IMR-90 (cell line): ENCODE results near the gene ERMP1. TPM values are rescaled to one million over a fixed set of nuclear protein-coding genes. Genes with fewer than 3 reads are reported as not detected.

Experiments used
- ATAC-seq: fragments of 200-7000 bp; cut with Tn5 transposase; 2 replicates; pipeline ENCODE4 v1.9.1; 2020; ENCODE audit warnings: low read depth, mild to moderate bottlenecking, moderate library complexity
- BruUV-seq: library from RNA; stranded (reverse); fragments of 400-500 nt; replicated peaks from 2 replicates; lab custom pipeline; 2021; lab: Mats Ljungman, UMichigan
- CTCF ChIA-PET: fragments of 300-600 bp; formaldehyde crosslinking; extraction: SDS; loops from one replicate; lab custom pipeline; 2021; ENCODE audit warnings: antibody characterized with exemption; lab: Yijun Ruan, JAX
- POLR2A ChIA-PET: fragments of 300-600 bp; sonication (Branson Sonifier 250); formaldehyde crosslinking; loops from one replicate; lab custom pipeline; 2022; ENCODE audit warnings: antibody characterized with exemption; ENCODE audit not compliant: unreplicated experiment; lab: Charles Lee
- DNase-seq: peaks from one replicate; pipeline ENCODE4 v3.0.0; 2013
- H2AFZ ChIP-seq: replicated peaks from 2 replicates; pipeline ENCODE3; 2013; ENCODE audit warnings: low read length, mild to moderate bottlenecking; ENCODE audit not compliant: poor library complexity
- H2AK5ac ChIP-seq: 2 replicates; pipeline ENCODE4 v1.6.1; 2013; ENCODE audit warnings: low read depth, low read length, inconsistent platforms
- H2AK9ac ChIP-seq: replicated peaks from 2 replicates; pipeline ENCODE3; 2013; ENCODE audit warnings: mild to moderate bottlenecking, low read depth, low read length, moderate library complexity; ENCODE audit not compliant: poor library complexity
- H2BK120ac ChIP-seq: 2 replicates; pipeline ENCODE4 v1.6.1; 2013; ENCODE audit warnings: low read depth, low read length, inconsistent platforms
- H2BK15ac ChIP-seq: 3 replicates; pipeline ENCODE4 v1.6.1; 2013; ENCODE audit warnings: low read depth, low read length, inconsistent platforms
- H2BK20ac ChIP-seq: 2 replicates; pipeline ENCODE4 v1.6.1; 2013; ENCODE audit warnings: low read depth, mild to moderate bottlenecking, inconsistent platforms, low read length, moderate library complexity
- H2BK5ac ChIP-seq: 2 replicates; pipeline ENCODE4 v1.6.1; 2013; ENCODE audit warnings: mild to moderate bottlenecking, low read depth, low read length, inconsistent platforms; ENCODE audit not compliant: poor library complexity, severe bottlenecking
- H3K14ac ChIP-seq: replicated peaks from 2 replicates; pipeline ENCODE4 v1.6.1; 2013; ENCODE audit warnings: low read depth, low read length, inconsistent platforms
- H3K18ac ChIP-seq: 2 replicates; pipeline ENCODE4 v1.6.1; 2013; ENCODE audit warnings: low read depth, low read length, control low read depth
- H3K23ac ChIP-seq: 2 replicates; pipeline ENCODE4 v1.6.1; 2013; ENCODE audit warnings: low read depth, low read length, inconsistent platforms
- H3K27ac ChIP-seq: 2 replicates; pipeline ENCODE4 v1.5.1; 2013; ENCODE audit warnings: mild to moderate bottlenecking, control low read depth, low read length; ENCODE audit not compliant: insufficient read depth
- H3K27me3 ChIP-seq: 2 replicates; pipeline ENCODE4 v1.6.1; 2013; ENCODE audit warnings: low read length; ENCODE audit not compliant: control insufficient read depth, insufficient read depth
- H3K36me3 ChIP-seq: 2 replicates; pipeline ENCODE4 v1.6.1; 2013; ENCODE audit warnings: low read length, mixed read lengths; ENCODE audit not compliant: control insufficient read depth, insufficient read depth
- H3K4ac ChIP-seq: 2 replicates; pipeline ENCODE4 v1.6.1; 2013; ENCODE audit warnings: low read depth, low read length, inconsistent platforms
- H3K4me1 ChIP-seq: 2 replicates; pipeline ENCODE4 v1.6.1; 2013; ENCODE audit warnings: low read length, mixed read lengths; ENCODE audit not compliant: control insufficient read depth, insufficient read depth
- H3K4me2 ChIP-seq: 2 replicates; pipeline ENCODE4 v1.6.1; 2013; ENCODE audit warnings: low read depth, mild to moderate bottlenecking, control low read depth, low read length, moderate library complexity
- H3K4me3 ChIP-seq: 2 replicates; pipeline ENCODE4 v1.5.1; 2013; ENCODE audit warnings: low read depth, mild to moderate bottlenecking, control low read depth, low read length, moderate library complexity; ENCODE audit not compliant: insufficient read depth
- H3K56ac ChIP-seq: 2 replicates; pipeline ENCODE4 v1.6.1; 2013; ENCODE audit warnings: low read length, inconsistent platforms; ENCODE audit not compliant: insufficient read depth; ENCODE audit errors: extremely low read depth
- H3K79me1 ChIP-seq, 2 experiments: 2 replicates each; pipeline ENCODE4 v1.6.1; 2013; ENCODE audit warnings: low read length in 2 of 2, inconsistent platforms in 1 of 2, low read depth in 1 of 2
- H3K9ac ChIP-seq: 2 replicates; pipeline ENCODE4 v1.6.1; 2013; ENCODE audit warnings: low read depth, low read length, control low read depth
- H3K9me1 ChIP-seq: 2 replicates; pipeline ENCODE4 v1.6.1; 2013; ENCODE audit warnings: low read length, inconsistent platforms; ENCODE audit not compliant: insufficient read depth
- H3K9me3 ChIP-seq: 2 replicates; pipeline ENCODE4 v1.6.1; 2013; ENCODE audit warnings: low read length; ENCODE audit not compliant: control insufficient read depth, insufficient read depth
- H4K20me1 ChIP-seq: 2 replicates; pipeline ENCODE4 v1.6.1; 2013; ENCODE audit warnings: low read length, inconsistent platforms; ENCODE audit not compliant: insufficient read depth
- H4K5ac ChIP-seq: 2 replicates; pipeline ENCODE4 v1.6.1; 2013; ENCODE audit warnings: mild to moderate bottlenecking, low read depth, low read length, control low read depth
- H4K8ac ChIP-seq, 2 experiments: 2 replicates each; pipeline ENCODE4 v1.6.1; 2013; ENCODE audit warnings: low read depth in 2 of 2, low read length in 2 of 2, control low read depth in 1 of 2, inconsistent platforms in 1 of 2
- H4K91ac ChIP-seq: 2 replicates; pipeline ENCODE4 v1.6.1; 2013; ENCODE audit warnings: low read depth, low read length, inconsistent platforms; ENCODE audit not compliant: insufficient read depth
- CEBPB ChIP-seq: IDR thresholded peaks from 2 replicates; pipeline ENCODE4 v1.6.1; 2012; ENCODE audit warnings: low read depth, low read length, improper control_type of control experiment
- FOS ChIP-seq: fragments of 150-350 bp; IDR thresholded peaks from 2 replicates; pipeline ENCODE4 v1.6.1; 2016; ENCODE audit warnings: low read depth, low read length
- RCOR1 ChIP-seq: IDR thresholded peaks from 2 replicates; pipeline ENCODE4 v1.6.1; 2012; ENCODE audit warnings: mild to moderate bottlenecking, low read length, improper control_type of control experiment; ENCODE audit not compliant: insufficient replicate concordance
- WGBS, 2 experiments: methylation state at CpG; one replicate each; pipeline versions ENCODE4 v1.1.5 to v1.1.7; 2013; ENCODE audit warnings: missing lambda C conversion rate in 2 of 2; ENCODE audit not compliant: insufficient read length in 1 of 2; ENCODE audit errors: extremely low coverage in 2 of 2; 5-methylcytosine and 5-hydroxymethylcytosine counted together
- dilution Hi-C: fragments of 300-500 bp; cut with HindIII; formaldehyde crosslinking; loops from one replicate; pipeline ENCODE4 v1.14.3; 2018; ENCODE audit warnings: low sequenced_read_pairs; ENCODE audit not compliant: unreplicated experiment
- in situ Hi-C: fragments of 300-500 bp; cut with MboI; formaldehyde crosslinking; loops from 3 replicates; pipeline ENCODE4 v1.14.3; 2019; ENCODE audit warnings: low sequenced_read_pairs, inconsistent platforms, mixed read lengths
- intact Hi-C: fragments of 100-400 bp; cut with micrococcal nuclease; formaldehyde crosslinking; loops from 2 replicates; pipeline ENCODE4 v1.10.0; 2022
- polyA plus RNA-seq, 3 experiments: library from polyadenylated mRNA; depleted of rRNA; stranded (reverse); fragments of >200 nt; gene quantifications; 2 replicates each; pipeline ENCODE4 v1.2.3, GENCODE V29; 2012; ENCODE audit warnings: low replicate concordance in 1 of 3
- total RNA-seq: library from RNA; depleted of rRNA; stranded (reverse); fragments of >200 nt; gene quantifications from 2 replicates; pipeline ENCODE4 v1.2.3, GENCODE V29; 2012

The ERMP1 gene
- total and polyA plus RNA-seq, 2 of the 4 experiments (the other 2 are of a cell fraction) = 2.2 to 4.7 TPM

DNA sequence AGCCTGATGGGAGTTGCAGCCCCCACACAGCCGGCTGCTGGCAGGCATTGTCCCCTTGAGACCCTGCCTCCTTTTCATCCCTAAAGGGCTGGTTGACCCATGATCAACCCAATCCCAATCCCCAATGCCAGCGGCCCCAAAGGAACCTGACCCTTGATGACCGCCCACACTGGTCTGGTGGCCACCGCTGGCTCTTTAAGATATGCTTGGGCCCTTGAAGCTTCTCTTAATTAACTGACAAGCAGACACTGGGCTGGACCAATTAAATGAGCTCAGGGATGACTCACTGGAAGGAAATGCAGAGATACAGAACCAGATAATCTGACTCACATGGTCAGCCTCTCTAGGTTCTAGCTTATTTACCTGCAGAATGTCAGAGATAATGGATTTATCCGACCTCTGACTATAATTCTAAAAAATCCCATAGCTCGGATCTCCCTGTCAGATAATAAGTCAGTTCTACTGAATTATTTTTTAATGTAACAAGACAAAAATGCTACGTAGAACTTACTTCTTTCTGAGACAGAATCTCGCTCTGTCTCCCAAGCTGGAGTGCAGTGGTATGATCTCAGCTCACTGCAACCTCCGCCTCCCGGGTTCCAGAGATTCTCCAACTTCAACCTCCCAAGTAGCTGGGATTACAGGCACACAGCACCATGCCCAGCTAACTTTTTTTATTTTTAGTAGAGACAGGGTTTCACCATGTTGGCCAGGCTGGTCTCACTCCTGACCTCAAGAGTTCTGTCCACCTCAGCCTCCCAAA is 46.7 kb upstream of the ERMP1 start:
- no TSS peak for BruUV-seq
- no peaks in the 10 kb centered on the region for H3K9me1 ChIP-seq

More for the DNA sequence above, 46.7 kb upstream of the ERMP1 start:
- Histone ChIP-seq H2BK20ac (0 out of 2 replicates have a peak overlapping the region, but pooled peaks have one; percentile 65), H4K20me1 (no peaks in the 10 kb centered on the region), H4K8ac (peak overlapping the region in 1 of 2 experiments; percentile 35; a peak in 1 of 4 replicates), H2BK120ac (peak overlapping the region; percentile 33), H3K4me1 (no peaks in the 10 kb centered on the region), H3K4me3 (no peak overlapping the region), H2AK5ac (0 out of 2 replicates have a peak overlapping the region, but pooled peaks have one; percentile 1), H3K23ac (no peak overlapping the region), H3K18ac (no peak overlapping the region), H3K4me2 (no peak overlapping the region), H3K36me3 (no peaks in the 10 kb centered on the region), H4K91ac (peak overlapping the region; percentile 70; the same call in 1 of the 2 replicates), H2AFZ (peak overlapping the region; percentile 68), H4K5ac (no peak overlapping the region), H2BK5ac (peak overlapping the region; percentile 48), H3K27me3 (no peaks in the 10 kb centered on the region), H3K79me1 (no peaks in the 10 kb centered on the region), H3K9me3 (no peaks in the 10 kb centered on the region), H3K4ac (peak overlapping the region; percentile 68), H3K14ac (peak overlapping the region; percentile 37), H3K27ac (no peak overlapping the region), H2AK9ac (peak overlapping the region; percentile 42), H3K56ac (no peak overlapping the region), H2BK15ac (no peak overlapping the region), H3K9ac (no peak overlapping the region)
- 80% methylated on average over 4 of the region's 10 CpGs; no CpG with 5 or more reads in 1 of the 2 experiments for WGBS, 2 experiments
- dilution Hi-C loops = no loop called here
- ATAC-seq (peak; percentile 93), DNase-seq (peak; percentile 71)
- in situ Hi-C loops = loop anchor here (10.0 kb wide), 1 partner anchor 425 kb away; no protein-coding TSS in a partner anchor
- POLR2A ChIA-PET = interaction anchor here (0.6 kb wide), 1 partner anchor 398 kb away, joined by 3 read pairs; no protein-coding TSS in a partner anchor
- CTCF ChIA-PET = interaction anchor here (0.6 to 1.4 kb wide), 5 partner anchors 46 to 427 kb away, joined by 3 to 6 read pairs (median 4); partner anchors contain the start of gene ERMP1
- intact Hi-C loops = no loop called here
- TF ChIP-seq CEBPB (no peak), RCOR1 (no peak), FOS (peak; percentile 46; the same call in 1 of the 2 replicates)
